Stimulated activated CD4-positive, alpha-beta T cell treated with anti-CD3 and anti-CD28 coated beads, Interleukin-2, amount 100 ng/mL, for 24 hours (primary cell): ENCODE data around the gene SPN.
"Not testable (repeated sequence)": the region's sequence is repeated elsewhere in the genome, so short reads cannot be mapped to it uniquely, and the experiment has no call there.

Experiments
- DNase-seq, 2 donors: peaks; one replicate each; pipeline ENCODE4 v3.0.0-alpha.2; 2020

Gene SPN

DNA sequence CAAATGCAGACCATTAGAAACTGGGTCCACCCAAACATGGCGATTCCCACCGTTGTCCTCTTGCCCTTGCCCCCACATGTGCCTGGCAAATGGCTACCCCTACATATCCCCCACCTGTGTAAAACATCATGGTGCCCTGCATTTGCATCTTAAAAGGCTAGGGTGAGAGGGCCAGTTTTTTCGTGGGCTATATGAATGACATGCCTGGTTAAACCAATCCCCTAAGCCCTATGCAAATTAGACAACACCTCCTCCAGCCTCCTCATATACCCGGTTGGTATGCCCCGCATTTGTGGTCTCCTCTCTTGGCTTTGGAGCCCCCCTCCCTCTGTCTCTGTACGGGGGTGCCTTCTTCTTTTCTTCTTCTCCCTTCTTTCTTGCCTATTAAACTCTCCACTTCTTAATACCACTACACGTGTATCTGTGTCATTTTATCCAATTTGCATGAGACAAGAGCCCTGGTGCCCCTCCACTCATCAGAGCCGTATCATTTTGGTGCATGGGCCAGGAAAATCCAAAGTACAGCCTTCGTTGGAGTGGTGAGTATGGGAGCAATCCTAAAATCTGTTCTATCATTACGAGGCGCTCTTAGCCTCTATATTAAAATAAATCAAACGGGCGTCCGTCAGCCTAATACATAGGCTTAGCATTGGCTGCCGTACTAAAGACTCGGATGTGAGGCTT is 46.0 kb downstream of the SPN start:
- no peak for DNase-seq

- DNase-seq, result not testable (repeated sequence)
Observed at GRCh38 chr16:29709657-29710056, 46.6 kb downstream of the SPN start.

DNA sequence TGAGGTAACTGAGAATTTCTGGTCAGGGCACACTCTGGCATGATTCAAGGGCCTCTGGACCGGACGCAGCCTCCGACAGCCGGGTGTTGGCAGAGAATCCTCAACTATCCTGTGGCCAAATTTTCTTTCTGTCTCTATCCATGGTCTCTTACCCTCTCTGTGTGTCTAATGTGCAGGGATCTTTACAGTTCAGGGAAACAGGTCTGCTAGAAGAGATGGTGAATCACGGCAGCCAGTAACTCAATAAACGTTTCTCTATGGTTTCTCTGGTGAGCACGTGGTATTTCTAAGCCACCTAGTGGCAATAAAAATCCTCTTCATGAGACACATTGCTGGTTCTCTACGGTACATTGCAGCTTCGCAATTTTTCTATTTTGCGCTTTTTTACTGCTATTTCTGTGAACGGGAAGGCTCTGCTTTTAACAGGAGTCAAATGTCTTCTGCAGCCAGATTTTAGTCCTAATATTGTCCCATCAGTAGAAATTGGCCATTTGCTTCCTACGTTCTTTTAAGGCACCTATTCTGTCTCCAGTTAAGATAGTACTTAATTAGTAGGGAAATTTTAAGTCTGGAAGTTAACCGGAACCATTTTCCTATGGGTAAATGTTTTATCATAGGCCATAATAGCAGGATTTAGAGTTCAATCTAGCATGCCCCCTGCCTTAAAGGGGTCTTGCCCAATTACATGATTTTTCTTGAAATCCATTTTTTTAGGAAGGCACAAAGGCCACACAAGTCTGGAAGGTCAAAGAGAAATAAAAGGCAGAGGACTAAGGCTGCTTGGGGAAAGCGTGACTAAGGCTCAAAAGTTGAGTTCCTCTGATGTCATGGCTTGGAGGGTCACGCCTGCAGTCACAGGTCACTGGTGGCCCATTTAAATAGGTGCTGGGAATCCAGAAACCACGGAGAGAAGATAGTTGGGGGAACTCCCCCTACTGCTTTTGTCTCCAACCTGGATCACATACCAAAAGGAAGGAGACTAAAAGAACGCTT is 47.5 kb downstream of the SPN start:
- DNase-seq, result peak; percentile 15 to 30

- DNase-seq, result no peak
Observed at GRCh38 chr16:29712809-29713208, 49.8 kb downstream of the SPN start.

- DNase-seq, result no peak
Observed at GRCh38 chr16:29714396-29714795, 51.3 kb downstream of the SPN start.

DNA sequence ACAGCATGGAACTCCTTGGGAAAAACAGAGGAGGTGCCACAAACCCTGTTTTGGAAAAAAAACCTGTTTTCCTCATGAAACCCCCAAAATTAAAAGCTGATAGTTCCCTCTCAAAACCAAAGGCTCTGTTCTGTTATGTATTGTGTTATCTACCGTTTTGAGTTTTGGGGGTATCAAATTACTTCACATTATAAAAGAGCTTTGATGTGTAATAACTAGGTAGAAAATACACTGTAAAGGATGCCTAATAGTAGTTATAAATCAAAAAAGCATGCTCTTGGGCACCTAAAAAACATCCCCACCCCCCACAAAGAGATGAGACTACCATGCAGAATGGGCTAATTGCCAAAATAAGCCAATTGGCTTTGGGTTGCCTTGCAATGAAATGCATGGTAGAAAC is 51.9 kb downstream of the SPN start:
- no peak for DNase-seq

GRCh38 chr16:29717113-29717512 is 54.1 kb downstream of the SPN start:
- no peak for DNase-seq

- no peak for DNase-seq
Observed at GRCh38 chr16:29719063-29719462, 56.0 kb downstream of the SPN start.
